HEK293T (cell line): ENCODE results near the gene ADAMTS1.

Experiments
- ARNT ChIP-seq: fragments of 450-650 bp; IDR thresholded peaks from 2 replicates; pipeline ENCODE4 v1.6.1; 2017; ENCODE audit warnings: mild to moderate bottlenecking
- BHLHE40 ChIP-seq: fragments of 450-650 bp; IDR thresholded peaks from 2 replicates; pipeline ENCODE4 v1.6.1; 2016; ENCODE audit warnings: mild to moderate bottlenecking, moderate library complexity, borderline replicate concordance
- ELF4 ChIP-seq: fragments of 450-650 bp; IDR thresholded peaks from 2 replicates; pipeline ENCODE4 v1.6.1; 2017; ENCODE audit warnings: antibody characterized with exemption
- FOXK2 ChIP-seq: fragments of 450-650 bp; IDR thresholded peaks from 2 replicates; pipeline ENCODE4 v1.6.1; 2016; ENCODE audit warnings: mild to moderate bottlenecking
- FOXM1 ChIP-seq: fragments of 450-650 bp; IDR thresholded peaks from 2 replicates; pipeline ENCODE4 v1.6.1; 2017; ENCODE audit warnings: mild to moderate bottlenecking, borderline replicate concordance
- NFRKB ChIP-seq: fragments of 450-650 bp; IDR thresholded peaks from 2 replicates; pipeline ENCODE4 v1.6.1; 2016; ENCODE audit warnings: mild to moderate bottlenecking, moderate library complexity
- SP1 ChIP-seq: fragments of 450-650 bp; IDR thresholded peaks from 2 replicates; pipeline ENCODE4 v1.6.1; 2017
- SUZ12 ChIP-seq: fragments of 450-650 bp; IDR thresholded peaks from 2 replicates; pipeline ENCODE4 v1.6.1; 2016; ENCODE audit warnings: mild to moderate bottlenecking

DNA sequence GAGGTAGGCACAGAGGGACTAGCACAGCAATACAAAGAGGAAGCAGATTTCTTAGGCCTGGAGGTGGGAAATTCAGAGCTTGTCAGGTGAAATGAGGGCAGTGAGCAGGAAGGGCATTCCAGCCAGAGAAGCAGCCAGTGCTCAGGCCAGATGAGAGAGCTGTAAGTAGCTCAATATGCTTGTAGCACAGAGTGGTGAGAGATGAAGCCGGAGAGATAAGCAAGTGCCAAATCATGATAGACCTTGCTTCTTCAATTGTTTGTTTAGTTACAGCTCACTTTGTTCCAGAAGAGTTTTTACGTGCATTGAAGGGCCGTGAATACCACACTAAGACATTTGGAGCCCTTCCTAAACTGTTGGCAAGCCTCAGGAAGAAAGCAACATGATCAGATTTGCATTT lies 42.0 kb upstream of the ADAMTS1 start:
- TF ChIP-seq SUZ12: no peak
- no peak for TF ChIP-seq ELF4
- TF ChIP-seq NFRKB: no peak
- no peak for TF ChIP-seq FOXM1
- no peak for TF ChIP-seq ARNT
- no peak for TF ChIP-seq FOXK2
- TF ChIP-seq BHLHE40: no peak
- no peak for TF ChIP-seq SP1
